ACC112 (cell line): ENCODE measurements around the gene FOXG1.

ENCODE experiments used
- H2AFZ ChIP-seq: fragments of 200-600 bp; sonication (generic); one replicate; pipeline ENCODE4 v1.6.0; 2017; ENCODE audit warnings: antibody characterized with exemption, low read length; ENCODE audit not compliant: unreplicated experiment
- H3K27ac ChIP-seq: fragments of 200-600 bp; sonication (generic); 2 replicates; pipeline ENCODE4 v1.5.1; 2014; ENCODE audit warnings: low read depth, mild to moderate bottlenecking, antibody characterized with exemption, low read length, moderate library complexity
- H3K27me3 ChIP-seq: fragments of 200-600 bp; sonication (generic); 2 replicates; pipeline ENCODE4 v1.6.1; 2014; ENCODE audit warnings: mild to moderate bottlenecking, antibody characterized with exemption, low read length, moderate library complexity, mixed read lengths; ENCODE audit not compliant: insufficient read depth
- H3K36me3 ChIP-seq: fragments of 200-600 bp; sonication (generic); 2 replicates; pipeline ENCODE4 v1.6.1; 2016; ENCODE audit warnings: mild to moderate bottlenecking, antibody characterized with exemption, low read length, moderate library complexity, mixed read lengths; ENCODE audit not compliant: insufficient read depth
- H3K4me1 ChIP-seq: fragments of 200-600 bp; sonication (generic); one replicate; pipeline ENCODE4 v1.6.1; 2016; ENCODE audit warnings: low read length, mixed read lengths; ENCODE audit not compliant: insufficient read depth, unreplicated experiment, control insufficient read depth
- H3K4me3 ChIP-seq: fragments of 200-600 bp; sonication (generic); 2 replicates; pipeline ENCODE4 v1.5.1; 2014; ENCODE audit warnings: mild to moderate bottlenecking, low read depth, low read length
- H3K79me2 ChIP-seq: fragments of 200-600 bp; sonication (generic); one replicate; pipeline ENCODE4 v1.6.0; 2016; ENCODE audit warnings: low read length; ENCODE audit not compliant: control insufficient read depth, unreplicated experiment, insufficient read depth

The FOXG1 gene

DNA sequence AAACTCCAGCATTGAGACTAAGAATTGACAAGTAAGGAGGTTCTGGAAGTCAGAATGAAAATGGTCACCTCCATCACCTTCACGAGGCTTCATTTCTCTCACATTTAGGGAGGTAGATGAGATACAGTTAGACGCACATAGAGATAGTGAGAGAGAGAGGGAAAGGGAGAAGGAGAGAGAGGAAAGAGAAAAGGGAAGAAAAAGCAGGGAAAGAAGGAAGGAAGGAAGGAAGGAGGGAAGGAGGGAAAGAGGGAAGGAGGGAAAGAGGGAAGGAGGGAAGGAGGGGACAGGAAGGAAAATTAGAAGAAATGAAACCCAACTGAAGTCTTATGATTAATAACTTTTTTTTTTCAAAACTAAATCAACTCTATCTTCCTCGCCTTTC, 10.7 kb upstream of the FOXG1 start:
- Histone ChIP-seq H3K36me3 (no peaks in the 10 kb centered on the region), H3K27ac (no peak overlapping the region), H2AFZ (no peak overlapping the region), H3K79me2 (no peaks in the 10 kb centered on the region), H3K4me1 (peaks cover 7% of the 10 kb centered on the region), H3K4me3 (no peak overlapping the region), H3K27me3 (peaks cover 69% of the 10 kb centered on the region)

GRCh38 chr14:28756269-28756883, 10.2 kb upstream of the FOXG1 start:
- peaks cover 74% of the 10 kb centered on the region for H3K27me3 ChIP-seq
- H3K4me3 ChIP-seq: no peak overlapping the region

GRCh38 chr14:28756884-28757570, 9.6 kb upstream of the FOXG1 start:
- Histone ChIP-seq H3K4me1 (peaks cover 7% of the 10 kb centered on the region), H3K36me3 (no peaks in the 10 kb centered on the region), H3K27ac (no peak overlapping the region), H3K27me3 (peaks cover 81% of the 10 kb centered on the region), H3K4me3 (peak overlapping the region; percentile 71), H3K79me2 (no peaks in the 10 kb centered on the region), H2AFZ (no peak overlapping the region)

More at GRCh38 chr14:28756269-28756883, 10.2 kb upstream of the FOXG1 start:
- H3K4me1 ChIP-seq: peaks cover 7% of the 10 kb centered on the region
- H3K27ac ChIP-seq: no peak overlapping the region
- H2AFZ ChIP-seq: no peak overlapping the region
- H3K79me2 ChIP-seq: no peaks in the 10 kb centered on the region
- H3K36me3 ChIP-seq: no peaks in the 10 kb centered on the region

DNA sequence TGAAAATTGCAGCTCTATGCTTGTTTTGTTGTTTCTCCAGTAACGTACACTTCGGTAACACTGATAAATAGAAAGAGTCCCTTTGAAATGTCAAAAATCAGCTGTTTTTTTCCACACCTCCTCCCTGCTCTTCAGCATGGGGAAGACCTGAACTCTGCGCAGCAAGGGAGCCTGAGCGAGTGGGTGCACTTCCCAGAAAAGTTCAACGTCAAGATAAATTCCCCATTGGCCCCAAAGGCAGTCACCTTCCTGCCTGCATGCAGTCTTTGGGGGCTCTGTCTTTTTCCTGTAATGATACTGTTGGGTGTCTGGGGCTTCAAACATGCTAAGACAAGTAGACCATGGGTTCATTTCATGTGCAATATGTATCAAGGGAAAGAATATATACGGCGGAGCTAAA, 8.8 kb upstream of the FOXG1 start:
- Histone ChIP-seq H3K36me3 (no peaks in the 10 kb centered on the region), H3K27me3 (peaks cover 88% of the 10 kb centered on the region), H2AFZ (no peak overlapping the region), H3K79me2 (no peaks in the 10 kb centered on the region), H3K27ac (no peak overlapping the region), H3K4me1 (peaks cover 7% of the 10 kb centered on the region), H3K4me3 (no peak overlapping the region)

- Histone ChIP-seq H3K4me3 (0 out of 2 replicates have a peak overlapping the region, but pooled peaks have one; percentile 39), H3K4me1 (peaks cover 7% of the 10 kb centered on the region)
These were observed 8.2 kb upstream of the FOXG1 start for GRCh38 chr14:28758253-28758884.

DNA sequence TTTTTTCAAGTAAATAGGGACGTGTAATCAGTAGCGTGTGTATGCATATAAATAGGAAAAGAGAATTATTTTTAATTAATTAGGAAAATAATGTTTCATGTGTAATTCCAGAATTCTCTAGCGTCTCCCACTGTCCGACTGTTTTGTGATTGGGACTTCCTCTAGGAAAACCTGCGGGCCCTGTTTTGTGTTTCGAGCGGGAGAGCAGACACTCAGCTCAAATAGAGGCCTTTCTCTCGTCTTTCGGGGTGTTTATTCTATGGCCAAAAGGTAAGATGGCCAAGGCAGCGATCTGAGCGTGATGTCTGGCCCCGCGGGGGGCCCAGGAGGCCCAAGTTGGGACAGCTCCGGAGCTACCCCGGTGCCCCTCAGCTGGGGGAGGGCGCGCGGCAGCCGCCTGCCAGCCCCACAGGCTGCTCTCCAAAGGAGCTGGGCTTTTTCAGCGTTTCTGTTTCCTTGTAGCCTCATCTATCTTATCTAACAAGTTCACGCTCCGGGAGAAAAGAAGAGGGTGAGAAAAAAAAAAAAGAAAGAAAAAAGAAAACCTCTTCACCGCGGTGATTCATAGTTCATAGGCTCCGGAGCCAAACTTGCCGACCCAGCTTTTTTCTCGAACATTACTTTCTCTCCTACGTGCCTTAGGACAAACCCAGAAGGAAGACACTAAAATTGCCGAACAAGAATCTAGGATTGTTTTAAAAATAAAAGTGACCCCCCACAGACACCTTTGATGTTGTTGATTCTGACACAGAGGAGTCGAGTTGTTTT, 7.5 kb upstream of the FOXG1 start:
- Histone ChIP-seq H3K4me3 (peak overlapping the region; percentile 51), H3K4me1 (peaks cover 7% of the 10 kb centered on the region), H3K27ac (no peak overlapping the region), H3K27me3 (peaks cover 98% of the 10 kb centered on the region), H2AFZ (no peak overlapping the region), H3K79me2 (no peaks in the 10 kb centered on the region), H3K36me3 (no peaks in the 10 kb centered on the region)

More at GRCh38 chr14:28758253-28758884, 8.2 kb upstream of the FOXG1 start:
- Histone ChIP-seq H3K36me3 (no peaks in the 10 kb centered on the region), H3K27me3 (peaks cover 93% of the 10 kb centered on the region), H3K27ac (no peak overlapping the region), H2AFZ (no peak overlapping the region), H3K79me2 (no peaks in the 10 kb centered on the region)

GRCh38 chr14:28759653-28760313, 6.8 kb upstream of the FOXG1 start:
- H3K4me3 ChIP-seq: peak overlapping the region; percentile 51
- H2AFZ ChIP-seq: no peak overlapping the region
- H3K27me3 ChIP-seq: peaks cover 99% of the 10 kb centered on the region
- peaks cover 4% of the 10 kb centered on the region for H3K4me1 ChIP-seq
- no peaks in the 10 kb centered on the region for H3K36me3 ChIP-seq
- H3K27ac ChIP-seq: no peak overlapping the region
- no peaks in the 10 kb centered on the region for H3K79me2 ChIP-seq

DNA sequence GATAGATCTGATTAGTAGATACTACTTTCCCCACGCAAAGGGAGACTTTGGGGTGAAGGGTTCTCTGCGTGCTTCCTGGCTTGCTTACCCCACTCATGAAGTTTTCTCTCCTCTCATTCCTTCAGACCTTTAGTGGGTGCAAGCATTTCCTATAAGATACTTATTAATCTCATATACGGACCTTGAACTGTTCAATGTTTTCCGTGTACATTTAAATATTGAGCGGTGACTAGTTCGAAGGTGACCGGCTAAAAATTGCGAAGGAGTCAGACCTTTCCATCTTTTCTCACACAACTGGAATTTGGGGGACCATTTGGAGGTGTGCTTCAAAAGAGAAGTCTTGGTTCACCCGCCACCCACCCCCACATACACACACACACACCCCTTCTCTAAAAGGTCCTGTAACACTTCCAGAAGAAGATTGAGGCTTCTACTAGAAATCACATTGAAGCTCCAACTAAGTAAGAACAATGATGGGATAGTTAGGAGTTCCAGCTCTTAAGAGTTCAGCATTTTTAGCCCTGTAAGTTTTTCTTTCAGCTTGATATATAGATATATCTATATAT, 6.1 kb upstream of the FOXG1 start:
- Histone ChIP-seq H3K4me3 (no peak overlapping the region), H2AFZ (no peak overlapping the region), H3K79me2 (no peaks in the 10 kb centered on the region), H3K27ac (no peak overlapping the region), H3K36me3 (no peaks in the 10 kb centered on the region), H3K27me3 (peaks cover 99% of the 10 kb centered on the region), H3K4me1 (no peaks in the 10 kb centered on the region)

- Histone ChIP-seq H3K27ac (no peak overlapping the region), H3K79me2 (no peaks in the 10 kb centered on the region), H3K4me1 (no peaks in the 10 kb centered on the region), H3K36me3 (no peaks in the 10 kb centered on the region), H2AFZ (no peak overlapping the region), H3K27me3 (peaks cover 99% of the 10 kb centered on the region), H3K4me3 (no peak overlapping the region)
These were observed 4.9 kb upstream of the FOXG1 start for GRCh38 chr14:28761438-28762291.
